ENCODE results near the gene NUDT1. TPM values are rescaled to one million over a fixed set of nuclear protein-coding genes. Genes with fewer than 3 reads are reported as not detected.

The NUDT1 gene
- total RNA-seq, 1 experiment from 2014 or later, result 84.7 TPM

GRCh38 chr7:2279896-2280295 lies 37.9 kb downstream of the NUDT1 start:
- Mint-ChIP-seq H3K36me3 (ENCODE audit: insufficient read depth in 1 of 3, low read depth in 3 of 3) (peaks cover 0 to 15% (median 6%) of the 10 kb centered on the region in 3 experiments; a peak in 4 of 7 replicates), H3K27me3 (ENCODE audit: low read depth) (no peaks in the 10 kb centered on the region), H3K4me3 (no peak overlapping the region), H3K4me1 (peaks cover 12 to 23% of the 10 kb centered on the region in 2 experiments), H3K27ac (peak overlapping the region; percentile 13 to 80 (median 80); a peak in 4 of 7 replicates), H3K9me3 (no peaks in the 10 kb centered on the region)
- no CpG with 5 or more reads among the region's 4 CpGs for WGBS (ENCODE audit: extremely low coverage, insufficient read length, low lambda C conversion rate)
- Histone ChIP-seq H4K5ac (ENCODE audit: insufficient read length, low read depth, low read length) (no peak overlapping the region), H3K23me2 (ENCODE audit: insufficient read length, low read depth, low read length, poor library complexity, severe bottlenecking) (no peaks in the 10 kb centered on the region), H3K14ac (ENCODE audit: insufficient read depth, low read length) (no peak overlapping the region), H2AK5ac (ENCODE audit: insufficient read length, low read length) (no peak overlapping the region), H3K27me3 (ENCODE audit: insufficient read depth, low read length) (no peaks in the 10 kb centered on the region), H3K27ac (ENCODE audit: insufficient read length, low read depth, low read length) (no peak overlapping the region), H3K23ac (ENCODE audit: insufficient read length, low read depth, low read length) (no peak overlapping the region), H3K79me2 (ENCODE audit: insufficient read depth, low read length) (no peaks in the 10 kb centered on the region), H3K9me3 (ENCODE audit: control insufficient read depth, low read depth, low read length) (no peaks in the 10 kb centered on the region), H2BK5ac (ENCODE audit: insufficient read length, low read length) (no peak overlapping the region), H3K4me2 (ENCODE audit: insufficient read depth, insufficient read length, low read length) (no peak overlapping the region), H3K79me1 (ENCODE audit: insufficient read depth, low read depth, low read length, poor library complexity, severe bottlenecking) (no peaks in the 10 kb centered on the region), H4K20me1 (ENCODE audit: control insufficient read depth, insufficient read depth, insufficient read length) (no peaks in the 10 kb centered on the region), H3K9ac (ENCODE audit: extremely low read depth, insufficient read length, low read length) (no peak overlapping the region), H3K4me1 (ENCODE audit: insufficient read depth, low read length) (no peaks in the 10 kb centered on the region), H2BK20ac (ENCODE audit: low read depth, low read length, poor library complexity, severe bottlenecking) (no peak overlapping the region), H4K8ac (replicated peaks; ENCODE audit: insufficient read length, low read depth, low read length) (no peak overlapping the region), H3T11ph (ENCODE audit: low read length) (no peak overlapping the region), H3K4ac (ENCODE audit: low read depth, low read length) (no peak overlapping the region), H2BK120ac (ENCODE audit: low read depth, low read length, poor library complexity, severe bottlenecking) (no peak overlapping the region), H2AFZ (ENCODE audit: low read length) (no peak overlapping the region), H2BK12ac (ENCODE audit: insufficient read length, low read depth, low read length) (no peak overlapping the region), H3K18ac (ENCODE audit: insufficient read length, low read depth, low read length) (no peak overlapping the region), H3K56ac (ENCODE audit: insufficient read length, low read depth, low read length) (no peak overlapping the region), H4K91ac (ENCODE audit: insufficient read length, low read depth, low read length) (no peak overlapping the region), H2BK15ac (ENCODE audit: low read depth, low read length) (no peak overlapping the region)
- no peak for DNase-seq
- no peak for TF ChIP-seq CTCF (conservative IDR thresholded peaks at IDR 0.05)
